Activated CD8-positive, alpha-beta memory T cell treated with anti-CD3 and anti-CD28 coated beads, Interleukin-2, amount 50 U/mL, for 48 hours (primary cell): ENCODE data around the gene ELF5.
A peak's percentile ranks its signal among the peaks of the same experiment; 100 is the strongest.

Experiments used
- DNase-seq: peaks from one replicate; pipeline ENCODE4 v3.0.0-alpha.2; 2020

ELF5 gene

GRCh38 chr11:34448223-34448994, 65.2 kb downstream of the ELF5 start:
- no peak for DNase-seq

- no peak for DNase-seq
Observed at GRCh38 chr11:34447044-34447443, 66.5 kb downstream of the ELF5 start.

- no peak for DNase-seq
Observed at GRCh38 chr11:34446386-34446785, 67.2 kb downstream of the ELF5 start.

GRCh38 chr11:34445956-34446355, 67.6 kb downstream of the ELF5 start:
- no peak for DNase-seq

- no peak for DNase-seq
Observed at GRCh38 chr11:34444428-34444827, 69.2 kb downstream of the ELF5 start.

- DNase-seq = no peak
Observed at GRCh38 chr11:34443136-34443535, 70.5 kb downstream of the ELF5 start.

GRCh38 chr11:34441814-34442213, 71.8 kb downstream of the ELF5 start:
- DNase-seq = no peak

- DNase-seq = no peak
Observed at GRCh38 chr11:34439610-34440198, 73.9 kb downstream of the ELF5 start.

- peak; percentile 95 for DNase-seq
Observed at GRCh38 chr11:34438529-34439507, 74.8 kb downstream of the ELF5 start, which contains the start of gene CAT. TSS of gene CAT (plus strand) at chr11:34438934. CDS start at chr11:34439014, 80 bp downstream.

GRCh38 chr11:34437224-34438125, 76.1 kb downstream of the ELF5 start:
- DNase-seq = no peak

- DNase-seq = no peak
Observed at GRCh38 chr11:34433899-34434298, 79.7 kb downstream of the ELF5 start.

GRCh38 chr11:34432822-34433221, 80.8 kb downstream of the ELF5 start:
- DNase-seq = no peak

GRCh38 chr11:34431979-34432378, 81.6 kb downstream of the ELF5 start:
- no peak for DNase-seq
